ENCODE results near the gene MET. TPM values are rescaled to one million over a fixed set of nuclear protein-coding genes. Genes with fewer than 3 reads are reported as not detected.

The MET gene
- total and polyA plus RNA-seq, 4 donors, result 10.2 to 41.9 (median 25.4) TPM

DNA sequence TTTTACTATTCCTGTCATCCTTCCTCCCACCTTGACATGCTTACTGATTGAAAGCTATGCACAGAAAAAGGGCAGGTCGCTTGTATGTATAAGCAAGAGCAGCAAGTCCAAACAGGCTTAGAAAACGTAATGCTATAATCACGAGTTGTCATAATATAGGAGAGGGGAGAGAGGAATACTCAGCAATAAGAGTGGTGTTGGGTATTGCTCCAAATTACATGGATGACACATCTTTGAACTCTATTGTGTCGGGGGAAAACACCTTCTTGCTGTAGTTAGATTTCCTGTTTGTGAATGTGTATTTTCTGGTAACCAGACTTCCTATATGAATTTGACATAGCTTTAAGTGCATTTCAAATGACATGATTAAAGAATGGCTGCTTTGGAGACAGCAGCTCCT, 7.5 kb downstream of the MET start:
- Histone ChIP-seq H3K27ac (ENCODE audit: low read depth in 1 of 2, low read length in 2 of 2) (no peak overlapping the region), H3K9ac (ENCODE audit: low read depth in 1 of 2, low read length in 2 of 2) (no peak overlapping the region), H3K27me3 (ENCODE audit: control insufficient read depth in 4 of 4, insufficient read depth in 4 of 4, low read length in 3 of 4) (no peaks in the 10 kb centered on the region), H3K36me3 (ENCODE audit: control insufficient read depth in 4 of 4, insufficient read depth in 3 of 4, low read depth in 1 of 4, low read length in 3 of 4) (no peaks in the 10 kb centered on the region), H3K4me1 (ENCODE audit: control insufficient read depth in 4 of 4, insufficient read depth in 4 of 4, low read length in 3 of 4) (peaks cover 0 to 6% (median 3%) of the 10 kb centered on the region in 4 donors), H3K9me3 (ENCODE audit: control insufficient read depth in 4 of 4, low read length in 3 of 4) (no peaks in the 10 kb centered on the region), H3K4me3 (ENCODE audit: low read depth in 1 of 3, low read length in 3 of 3) (no peak overlapping the region)
- DNase-seq (ENCODE audit: low spot score), result no peak
- TF ChIP-seq SP1 (IDR thresholded peaks at IDR 0.05) (no peak), EGR1 (IDR thresholded peaks at IDR 0.05; ENCODE audit: low read depth in 2 of 2) (no peak), TAF1 (conservative IDR thresholded peaks at IDR 0.05) (no peak), HNF4A (conservative IDR thresholded peaks at IDR 0.05) (no peak), JUND (IDR thresholded peaks at IDR 0.05) (no peak)
- TF ChIP-seq, protein P1, sequence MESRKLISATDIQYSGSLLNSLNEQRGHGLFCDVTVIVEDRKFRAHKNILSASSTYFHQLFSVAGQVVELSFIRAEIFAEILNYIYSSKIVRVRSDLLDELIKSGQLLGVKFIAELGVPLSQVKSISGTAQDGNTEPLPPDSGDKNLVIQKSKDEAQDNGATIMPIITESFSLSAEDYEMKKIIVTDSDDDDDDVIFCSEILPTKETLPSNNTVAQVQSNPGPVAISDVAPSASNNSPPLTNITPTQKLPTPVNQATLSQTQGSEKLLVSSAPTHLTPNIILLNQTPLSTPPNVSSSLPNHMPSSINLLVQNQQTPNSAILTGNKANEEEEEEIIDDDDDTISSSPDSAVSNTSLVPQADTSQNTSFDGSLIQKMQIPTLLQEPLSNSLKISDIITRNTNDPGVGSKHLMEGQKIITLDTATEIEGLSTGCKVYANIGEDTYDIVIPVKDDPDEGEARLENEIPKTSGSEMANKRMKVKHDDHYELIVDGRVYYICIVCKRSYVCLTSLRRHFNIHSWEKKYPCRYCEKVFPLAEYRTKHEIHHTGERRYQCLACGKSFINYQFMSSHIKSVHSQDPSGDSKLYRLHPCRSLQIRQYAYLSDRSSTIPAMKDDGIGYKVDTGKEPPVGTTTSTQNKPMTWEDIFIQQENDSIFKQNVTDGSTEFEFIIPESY (IDR thresholded peaks at IDR 0.05), result no peak
- WGBS, result 86% methylated on average over 4 of the region's 4 CpGs

DNA sequence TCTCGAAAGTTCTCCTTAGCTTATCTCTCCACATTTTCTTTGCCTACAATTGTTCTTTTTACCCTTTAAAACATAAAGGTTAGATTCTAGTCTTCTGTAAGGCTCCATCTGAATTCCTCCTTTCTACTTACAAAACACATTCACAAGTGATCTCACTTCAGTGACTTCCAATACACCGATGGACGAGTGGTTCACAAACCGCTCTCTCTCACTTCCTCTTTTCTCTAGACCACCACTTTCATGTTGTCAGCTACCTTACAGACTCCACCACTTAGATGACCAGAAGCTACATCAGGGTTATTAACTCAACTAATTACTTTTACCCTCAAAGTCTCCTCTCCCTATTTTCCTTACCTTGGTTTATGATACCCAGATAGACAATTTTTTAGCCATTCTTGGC, 11.8 kb downstream of the MET start:
- 84% methylated on average over 4 of the region's 4 CpGs for WGBS
- Histone ChIP-seq H3K36me3 (ENCODE audit: control insufficient read depth in 4 of 4, insufficient read depth in 3 of 4, low read depth in 1 of 4, low read length in 3 of 4) (no peaks in the 10 kb centered on the region), H3K9ac (ENCODE audit: low read depth in 1 of 2, low read length in 2 of 2) (no peak overlapping the region), H3K9me3 (ENCODE audit: control insufficient read depth in 4 of 4, low read length in 3 of 4) (no peaks in the 10 kb centered on the region), H3K27me3 (ENCODE audit: control insufficient read depth in 4 of 4, insufficient read depth in 4 of 4, low read length in 3 of 4) (no peaks in the 10 kb centered on the region), H3K4me3 (ENCODE audit: low read depth in 1 of 3, low read length in 3 of 3) (no peak overlapping the region), H3K27ac (ENCODE audit: low read depth in 1 of 2, low read length in 2 of 2) (no peak overlapping the region), H3K4me1 (ENCODE audit: control insufficient read depth in 4 of 4, insufficient read depth in 4 of 4, low read length in 3 of 4) (peaks cover 6 to 24% (median 19%) of the 10 kb centered on the region in 4 donors)
- no peak for TF ChIP-seq JUND (IDR thresholded peaks at IDR 0.05)
- TF ChIP-seq GABPA (IDR thresholded peaks at IDR 0.05 in 1 of 2, conservative IDR thresholded peaks at IDR 0.05 in 1 of 2), result no peak
- TF ChIP-seq FOXA2 (IDR thresholded peaks at IDR 0.05), result no peak
- no peak for TF ChIP-seq HNF4G (IDR thresholded peaks at IDR 0.05)
- no peak for TF ChIP-seq RAD21 (IDR thresholded peaks at IDR 0.05)
- TF ChIP-seq RXRA (IDR thresholded peaks at IDR 0.05), result no peak
- TF ChIP-seq YY1 (IDR thresholded peaks at IDR 0.05), result no peak
- TF ChIP-seq TAF1 (conservative IDR thresholded peaks at IDR 0.05), result no peak
- TF ChIP-seq, protein P2, sequence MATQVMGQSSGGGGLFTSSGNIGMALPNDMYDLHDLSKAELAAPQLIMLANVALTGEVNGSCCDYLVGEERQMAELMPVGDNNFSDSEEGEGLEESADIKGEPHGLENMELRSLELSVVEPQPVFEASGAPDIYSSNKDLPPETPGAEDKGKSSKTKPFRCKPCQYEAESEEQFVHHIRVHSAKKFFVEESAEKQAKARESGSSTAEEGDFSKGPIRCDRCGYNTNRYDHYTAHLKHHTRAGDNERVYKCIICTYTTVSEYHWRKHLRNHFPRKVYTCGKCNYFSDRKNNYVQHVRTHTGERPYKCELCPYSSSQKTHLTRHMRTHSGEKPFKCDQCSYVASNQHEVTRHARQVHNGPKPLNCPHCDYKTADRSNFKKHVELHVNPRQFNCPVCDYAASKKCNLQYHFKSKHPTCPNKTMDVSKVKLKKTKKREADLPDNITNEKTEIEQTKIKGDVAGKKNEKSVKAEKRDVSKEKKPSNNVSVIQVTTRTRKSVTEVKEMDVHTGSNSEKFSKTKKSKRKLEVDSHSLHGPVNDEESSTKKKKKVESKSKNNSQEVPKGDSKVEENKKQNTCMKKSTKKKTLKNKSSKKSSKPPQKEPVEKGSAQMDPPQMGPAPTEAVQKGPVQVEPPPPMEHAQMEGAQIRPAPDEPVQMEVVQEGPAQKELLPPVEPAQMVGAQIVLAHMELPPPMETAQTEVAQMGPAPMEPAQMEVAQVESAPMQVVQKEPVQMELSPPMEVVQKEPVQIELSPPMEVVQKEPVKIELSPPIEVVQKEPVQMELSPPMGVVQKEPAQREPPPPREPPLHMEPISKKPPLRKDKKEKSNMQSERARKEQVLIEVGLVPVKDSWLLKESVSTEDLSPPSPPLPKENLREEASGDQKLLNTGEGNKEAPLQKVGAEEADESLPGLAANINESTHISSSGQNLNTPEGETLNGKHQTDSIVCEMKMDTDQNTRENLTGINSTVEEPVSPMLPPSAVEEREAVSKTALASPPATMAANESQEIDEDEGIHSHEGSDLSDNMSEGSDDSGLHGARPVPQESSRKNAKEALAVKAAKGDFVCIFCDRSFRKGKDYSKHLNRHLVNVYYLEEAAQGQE (IDR thresholded peaks at IDR 0.05), result no peak
- TF ChIP-seq FOXA1 (IDR thresholded peaks at IDR 0.05), result no peak
- TF ChIP-seq EGR1 (IDR thresholded peaks at IDR 0.05; ENCODE audit: low read depth in 2 of 2), result no peak
- no peak for TF ChIP-seq SP1 (IDR thresholded peaks at IDR 0.05)
- TF ChIP-seq NR2F2 (IDR thresholded peaks at IDR 0.05), result no peak
- TF ChIP-seq HNF4A (conservative IDR thresholded peaks at IDR 0.05), result no peak
- TF ChIP-seq, protein P3, sequence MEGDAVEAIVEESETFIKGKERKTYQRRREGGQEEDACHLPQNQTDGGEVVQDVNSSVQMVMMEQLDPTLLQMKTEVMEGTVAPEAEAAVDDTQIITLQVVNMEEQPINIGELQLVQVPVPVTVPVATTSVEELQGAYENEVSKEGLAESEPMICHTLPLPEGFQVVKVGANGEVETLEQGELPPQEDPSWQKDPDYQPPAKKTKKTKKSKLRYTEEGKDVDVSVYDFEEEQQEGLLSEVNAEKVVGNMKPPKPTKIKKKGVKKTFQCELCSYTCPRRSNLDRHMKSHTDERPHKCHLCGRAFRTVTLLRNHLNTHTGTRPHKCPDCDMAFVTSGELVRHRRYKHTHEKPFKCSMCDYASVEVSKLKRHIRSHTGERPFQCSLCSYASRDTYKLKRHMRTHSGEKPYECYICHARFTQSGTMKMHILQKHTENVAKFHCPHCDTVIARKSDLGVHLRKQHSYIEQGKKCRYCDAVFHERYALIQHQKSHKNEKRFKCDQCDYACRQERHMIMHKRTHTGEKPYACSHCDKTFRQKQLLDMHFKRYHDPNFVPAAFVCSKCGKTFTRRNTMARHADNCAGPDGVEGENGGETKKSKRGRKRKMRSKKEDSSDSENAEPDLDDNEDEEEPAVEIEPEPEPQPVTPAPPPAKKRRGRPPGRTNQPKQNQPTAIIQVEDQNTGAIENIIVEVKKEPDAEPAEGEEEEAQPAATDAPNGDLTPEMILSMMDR (IDR thresholded peaks at IDR 0.05; ENCODE audit: low read depth, low read length, missing input control), result no peak
- TF ChIP-seq, protein P4, sequence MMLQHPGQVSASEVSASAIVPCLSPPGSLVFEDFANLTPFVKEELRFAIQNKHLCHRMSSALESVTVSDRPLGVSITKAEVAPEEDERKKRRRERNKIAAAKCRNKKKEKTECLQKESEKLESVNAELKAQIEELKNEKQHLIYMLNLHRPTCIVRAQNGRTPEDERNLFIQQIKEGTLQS (IDR thresholded peaks at IDR 0.05), result no peak
- DNase-seq (ENCODE audit: low spot score), result no peak
